GM21825 (cell line): Measurements from ENCODE around the gene PRLR.
"Not testable (repeated sequence)": the region's sequence is repeated elsewhere in the genome, so short reads cannot be mapped to it uniquely, and the experiment has no call there.

ENCODE experiments used
- ATAC-seq: cut with Tn5 transposase; IDR thresholded peaks from one replicate; pipeline ENCODE4 v1.9.1; 2021; ENCODE audit warnings: mild to moderate bottlenecking, moderate library complexity; ENCODE audit not compliant: unreplicated experiment

The PRLR gene

GRCh38 chr5:35133186-35133585, 97.1 kb downstream of the PRLR start:
- no peak for ATAC-seq

- no peak for ATAC-seq
These were observed 98.6 kb downstream of the PRLR start for GRCh38 chr5:35131723-35132122.

- ATAC-seq: no peak
These were observed 100.3 kb downstream of the PRLR start for GRCh38 chr5:35129921-35130485.

DNA sequence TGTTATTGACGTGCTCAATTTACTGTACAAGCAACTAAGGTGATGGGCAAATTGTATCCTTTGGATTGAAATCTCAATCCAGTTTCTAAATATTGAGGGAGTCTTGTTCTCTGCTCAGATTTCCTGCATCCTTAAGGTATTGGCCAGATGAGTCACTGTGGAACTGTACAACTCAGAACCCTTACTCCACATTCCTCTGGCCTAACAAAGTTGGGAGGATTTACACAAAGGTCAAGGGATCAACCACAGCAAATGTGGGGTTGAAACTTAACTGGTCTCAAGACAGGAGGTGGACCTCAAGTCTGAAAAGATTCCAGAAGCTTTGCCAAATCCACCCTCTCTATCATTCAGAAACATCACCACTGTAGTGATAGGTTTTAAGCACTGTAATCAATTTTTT, 101.0 kb downstream of the PRLR start:
- ATAC-seq: no peak

- no peak for ATAC-seq
These were observed 103.3 kb downstream of the PRLR start for GRCh38 chr5:35127006-35127405.

DNA sequence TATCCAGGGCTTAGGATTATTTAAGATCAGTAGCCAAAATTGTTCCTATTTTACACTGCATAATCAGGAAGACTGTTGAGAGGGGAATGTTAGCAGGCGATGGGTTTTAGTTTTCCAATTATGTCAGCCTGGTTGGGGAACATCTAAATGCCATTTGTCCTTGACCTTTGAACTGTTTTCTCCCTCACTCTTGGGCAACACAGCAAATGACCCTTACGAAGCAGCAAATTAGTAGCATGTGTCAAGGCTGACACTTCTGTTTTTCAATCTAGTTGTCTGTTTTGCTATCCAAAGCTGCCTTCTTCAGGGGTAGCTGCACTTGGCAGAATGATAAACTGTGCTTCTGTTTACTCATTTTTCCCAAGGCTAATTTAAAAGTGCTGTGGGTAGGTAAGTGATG, 104.5 kb downstream of the PRLR start:
- ATAC-seq: no peak

- ATAC-seq: no peak
These were observed 105.4 kb downstream of the PRLR start for GRCh38 chr5:35124932-35125331.

GRCh38 chr5:35122819-35123218, 107.5 kb downstream of the PRLR start:
- ATAC-seq: no peak

DNA sequence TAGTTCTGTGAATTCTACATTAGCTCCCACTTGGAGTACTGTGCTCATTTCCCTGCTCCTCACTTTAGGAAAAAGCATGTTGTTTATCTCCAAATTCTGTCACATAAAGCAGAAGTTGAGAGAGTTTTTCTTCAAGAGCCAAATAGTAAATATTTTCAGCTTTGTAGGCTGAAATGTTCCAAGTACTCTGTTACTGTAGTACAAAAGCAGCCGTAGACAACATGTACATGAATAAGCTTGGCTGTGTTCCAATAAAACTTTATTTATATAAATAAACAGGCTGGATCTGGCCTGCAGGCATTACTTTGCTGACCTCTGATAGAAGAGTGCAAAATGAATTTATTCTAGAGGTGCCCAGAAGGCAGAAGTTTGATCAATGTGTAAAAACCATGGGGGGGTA, 109.6 kb downstream of the PRLR start:
- ATAC-seq: no peak

- ATAC-seq: no peak
These were observed 112.3 kb downstream of the PRLR start for GRCh38 chr5:35117967-35118366.

- ATAC-seq: no peak
These were observed 114.4 kb downstream of the PRLR start for GRCh38 chr5:35115920-35116319.

- no peak for ATAC-seq
These were observed 115.6 kb downstream of the PRLR start for GRCh38 chr5:35114698-35115097.

- no peak for ATAC-seq
These were observed 118.0 kb downstream of the PRLR start for GRCh38 chr5:35112300-35112699.

DNA sequence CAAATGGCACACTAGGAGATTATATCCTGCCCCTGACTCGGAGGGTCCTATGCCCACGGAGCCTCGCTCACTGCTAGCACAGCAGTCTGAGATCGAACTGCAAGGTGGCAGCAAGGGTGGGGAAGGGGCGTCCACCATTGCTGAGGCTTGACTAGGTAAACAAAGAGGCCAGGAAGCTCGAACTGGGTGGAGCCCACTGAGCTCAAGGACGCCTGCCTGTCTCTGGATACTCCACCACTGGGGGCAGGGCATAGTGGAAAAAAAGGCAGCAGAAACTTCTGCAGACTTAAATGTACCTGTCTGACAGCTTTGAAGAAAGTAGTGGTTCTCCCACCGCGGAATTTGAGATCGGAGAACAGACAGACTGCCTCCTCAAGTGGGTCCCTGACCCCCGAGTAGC, 125.7 kb downstream of the PRLR start:
- not testable (repeated sequence) for ATAC-seq

DNA sequence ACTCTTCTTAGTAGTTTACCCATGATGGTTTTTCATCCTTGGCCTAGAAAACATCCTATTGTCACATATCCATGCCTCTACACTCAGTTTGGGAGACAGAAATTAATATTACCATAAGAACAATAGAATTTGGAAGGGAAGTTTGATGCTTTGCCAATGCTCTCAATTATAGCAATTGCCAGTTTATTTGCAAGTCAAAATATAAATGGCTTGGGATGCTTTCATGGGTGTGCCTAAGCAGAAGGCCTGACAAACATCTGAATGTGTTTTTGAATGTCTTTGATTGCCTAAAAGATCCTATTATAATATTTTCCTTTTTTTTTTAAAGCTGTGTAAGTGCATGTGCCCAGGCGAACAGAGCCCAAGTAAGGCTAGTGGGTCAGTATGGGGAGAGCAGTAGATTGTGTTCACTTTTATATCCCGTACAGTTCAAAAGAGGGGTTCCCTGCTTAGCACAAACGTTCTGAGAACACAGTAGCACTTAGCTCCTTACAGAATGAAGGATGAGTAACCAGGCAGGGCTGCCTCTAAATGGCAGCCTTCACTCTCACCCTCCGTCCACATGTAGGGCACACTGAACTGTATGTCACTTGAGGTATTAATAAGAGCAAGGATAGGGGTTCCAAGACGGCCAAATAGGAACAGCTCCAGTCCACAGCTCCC, 126.5 kb downstream of the PRLR start:
- no peak for ATAC-seq

GRCh38 chr5:35101720-35102119, 128.6 kb downstream of the PRLR start:
- not testable (repeated sequence) for ATAC-seq

DNA sequence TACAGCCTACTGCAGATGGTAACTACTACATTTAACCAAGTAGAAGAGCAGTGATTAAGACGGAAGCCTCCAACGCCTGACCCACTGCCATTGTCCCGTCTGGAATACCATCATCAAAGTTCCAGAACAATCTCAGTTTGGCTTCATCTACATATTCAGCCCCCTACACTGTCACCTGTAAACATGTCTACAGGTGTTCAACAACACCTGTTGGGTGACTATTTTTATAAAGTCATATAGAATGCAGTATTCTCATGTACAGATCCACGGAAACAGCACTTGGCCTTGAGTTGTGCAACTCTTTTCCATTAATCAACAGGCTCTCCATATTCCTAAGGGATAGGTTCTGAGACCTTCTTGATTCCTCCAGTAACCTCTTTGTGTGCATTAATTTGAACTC, 129.3 kb downstream of the PRLR start:
- ATAC-seq: no peak

DNA sequence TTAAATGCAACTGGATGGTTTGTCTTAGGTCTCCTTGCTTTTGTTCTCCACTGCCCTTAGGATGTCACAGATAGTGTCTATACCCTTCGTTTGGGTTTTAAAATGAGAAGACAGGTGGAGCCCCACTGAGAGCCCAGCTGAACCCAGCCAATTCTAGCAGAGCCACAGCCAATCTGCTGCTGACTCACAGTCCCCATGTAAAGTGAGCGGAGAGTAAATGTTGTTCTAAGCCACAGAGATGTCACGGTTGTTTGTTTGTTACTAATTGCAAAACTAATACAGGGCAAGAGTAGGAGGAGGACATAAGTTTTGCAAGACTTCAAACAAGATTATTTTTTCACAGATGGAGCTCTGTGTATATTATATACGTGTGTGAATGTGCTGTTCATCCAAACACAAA, 132.1 kb downstream of the PRLR start:
- ATAC-seq: peak; percentile 50

- no peak for ATAC-seq
These were observed 133.4 kb downstream of the PRLR start for GRCh38 chr5:35096932-35097331.

DNA sequence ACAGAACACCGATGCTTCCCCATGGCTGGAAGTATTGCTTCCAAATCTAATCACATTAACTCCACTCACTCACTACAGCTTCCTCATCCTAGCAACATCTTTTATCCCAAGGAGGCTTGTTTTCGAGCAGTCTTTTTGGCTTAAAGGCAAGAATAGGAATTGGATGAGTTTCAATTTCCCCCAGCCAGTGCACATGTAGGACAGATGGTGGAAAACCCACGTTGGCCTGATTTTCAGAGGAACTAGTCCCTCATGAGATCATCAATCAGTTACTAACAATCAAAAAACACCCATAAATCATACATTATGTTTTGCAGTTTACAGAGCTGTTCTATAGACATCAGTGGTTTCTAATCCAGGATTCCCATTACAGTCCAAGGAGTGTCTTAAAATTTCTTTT, 134.1 kb downstream of the PRLR start:
- no peak for ATAC-seq

GRCh38 chr5:35095366-35095765, 134.9 kb downstream of the PRLR start:
- ATAC-seq: no peak

DNA sequence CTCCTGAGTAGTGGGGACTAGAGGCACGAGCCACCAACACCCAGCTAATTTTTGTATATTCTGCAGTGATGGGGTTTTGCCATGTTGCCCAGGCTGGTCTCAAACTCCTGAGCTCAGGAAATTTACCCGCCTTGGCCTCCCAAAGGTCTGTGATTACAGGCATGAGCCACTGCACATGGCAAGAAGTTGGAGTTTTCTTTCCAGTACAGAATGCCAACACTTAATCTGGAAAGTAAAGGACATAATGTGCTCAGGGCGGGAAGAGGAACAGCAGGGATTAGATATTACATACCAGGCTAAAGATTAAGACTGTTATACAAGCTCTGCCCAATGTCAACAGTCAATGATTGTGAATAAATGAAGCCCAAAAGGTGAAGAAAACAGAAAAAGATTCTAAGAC, 135.3 kb downstream of the PRLR start:
- no peak for ATAC-seq

- no peak for ATAC-seq
These were observed 137.6 kb downstream of the PRLR start for GRCh38 chr5:35092703-35093102.
